Tibial artery (tissue), 4 donors: ENCODE results near the gene LETMD1.

Experiments used
- DNase-seq, 2 donors: peaks; one replicate each; pipeline ENCODE4 v3.0.0-alpha.2; 2019
- H3K27ac ChIP-seq, 2 donors: fragments of 200-600 bp; sonication (generic) in 1 of 2; 1 replicate in 1 of 2; 2 replicates in 1 of 2; pipeline ENCODE4 v1.5.1; 2018 to 2019; ENCODE audit warnings: mild to moderate bottlenecking in 1 of 2
- H3K27me3 ChIP-seq, 2 donors: fragments of 200-600 bp; sonication (generic) in 1 of 2; one replicate each; pipeline versions ENCODE4 v1.5.1 to v1.6.0; 2016 to 2019
- H3K36me3 ChIP-seq, 3 donors: fragments of 200-600 bp; sonication (generic) in 2 of 3; one replicate each; pipeline ENCODE4 v1.5.1; 2016 to 2019; ENCODE audit warnings: mild to moderate bottlenecking in 2 of 3
- H3K4me1 ChIP-seq, 4 donors: fragments of 200-600 bp; sonication (generic) in 2 of 4; 1 replicate in 3 of 4; 2 replicates in 1 of 4; pipeline ENCODE4 v1.5.1; 2016 to 2019
- H3K4me3 ChIP-seq, 2 donors: fragments of 200-600 bp; sonication (generic) in 1 of 2; 1 replicate in 1 of 2; 2 replicates in 1 of 2; pipeline ENCODE4 v1.5.1; 2018 to 2019; ENCODE audit warnings: mild to moderate bottlenecking in 2 of 2
- H3K9me3 ChIP-seq, 3 donors: fragments of 200-600 bp; sonication (generic) in 1 of 3; one replicate each; pipeline ENCODE4 v1.5.1; 2016 to 2019
- intact Hi-C: fragments of 100-400 bp; cut with DNase I; formaldehyde crosslinking; loops from one replicate; pipeline ENCODE4 v1.15.0; 2023; ENCODE audit warnings: low total_unique reads
- TF ChIP-seq, protein P1 (sequence below), 2 experiments: fragments of 200-600 bp in 1 of 2; fragments of 450-650 bp in 1 of 2; IDR thresholded peaks; one replicate each; pipeline ENCODE4 v1.5.1; 2017 to 2019; ENCODE audit warnings: antibody characterized with exemption in 2 of 2, mild to moderate bottlenecking in 1 of 2, moderate library complexity in 1 of 2

Gene LETMD1

GRCh38 chr12:51098611-51099010 is 50.5 kb downstream of the LETMD1 start:
- no peaks in the 10 kb centered on the region for H3K27me3 ChIP-seq
- H3K36me3 ChIP-seq = peaks cover 50 to 98% (median 83%) of the 10 kb centered on the region in 3 donors
- intact Hi-C loops = no loop called here
- no peaks in the 10 kb centered on the region for H3K9me3 ChIP-seq
- TF ChIP-seq, protein P1, sequence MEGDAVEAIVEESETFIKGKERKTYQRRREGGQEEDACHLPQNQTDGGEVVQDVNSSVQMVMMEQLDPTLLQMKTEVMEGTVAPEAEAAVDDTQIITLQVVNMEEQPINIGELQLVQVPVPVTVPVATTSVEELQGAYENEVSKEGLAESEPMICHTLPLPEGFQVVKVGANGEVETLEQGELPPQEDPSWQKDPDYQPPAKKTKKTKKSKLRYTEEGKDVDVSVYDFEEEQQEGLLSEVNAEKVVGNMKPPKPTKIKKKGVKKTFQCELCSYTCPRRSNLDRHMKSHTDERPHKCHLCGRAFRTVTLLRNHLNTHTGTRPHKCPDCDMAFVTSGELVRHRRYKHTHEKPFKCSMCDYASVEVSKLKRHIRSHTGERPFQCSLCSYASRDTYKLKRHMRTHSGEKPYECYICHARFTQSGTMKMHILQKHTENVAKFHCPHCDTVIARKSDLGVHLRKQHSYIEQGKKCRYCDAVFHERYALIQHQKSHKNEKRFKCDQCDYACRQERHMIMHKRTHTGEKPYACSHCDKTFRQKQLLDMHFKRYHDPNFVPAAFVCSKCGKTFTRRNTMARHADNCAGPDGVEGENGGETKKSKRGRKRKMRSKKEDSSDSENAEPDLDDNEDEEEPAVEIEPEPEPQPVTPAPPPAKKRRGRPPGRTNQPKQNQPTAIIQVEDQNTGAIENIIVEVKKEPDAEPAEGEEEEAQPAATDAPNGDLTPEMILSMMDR (IDR thresholded peaks at IDR 0.05) = no peak
- no peak overlapping the region for H3K4me3 ChIP-seq
- DNase-seq = no peak
- H3K4me1 ChIP-seq = no peaks in the 10 kb centered on the region
- no peak overlapping the region for H3K27ac ChIP-seq

GRCh38 chr12:51103977-51104376 is 55.9 kb downstream of the LETMD1 start:
- H3K9me3 ChIP-seq = no peaks in the 10 kb centered on the region
- H3K27ac ChIP-seq = no peak overlapping the region
- intact Hi-C loops = no loop called here
- H3K4me3 ChIP-seq = no peak overlapping the region
- no peak for DNase-seq
- H3K27me3 ChIP-seq = no peaks in the 10 kb centered on the region
- H3K36me3 ChIP-seq = peaks cover 52 to 90% (median 74%) of the 10 kb centered on the region in 3 donors
- TF ChIP-seq, protein P1 (IDR thresholded peaks at IDR 0.05) = no peak
- no peaks in the 10 kb centered on the region for H3K4me1 ChIP-seq

DNA sequence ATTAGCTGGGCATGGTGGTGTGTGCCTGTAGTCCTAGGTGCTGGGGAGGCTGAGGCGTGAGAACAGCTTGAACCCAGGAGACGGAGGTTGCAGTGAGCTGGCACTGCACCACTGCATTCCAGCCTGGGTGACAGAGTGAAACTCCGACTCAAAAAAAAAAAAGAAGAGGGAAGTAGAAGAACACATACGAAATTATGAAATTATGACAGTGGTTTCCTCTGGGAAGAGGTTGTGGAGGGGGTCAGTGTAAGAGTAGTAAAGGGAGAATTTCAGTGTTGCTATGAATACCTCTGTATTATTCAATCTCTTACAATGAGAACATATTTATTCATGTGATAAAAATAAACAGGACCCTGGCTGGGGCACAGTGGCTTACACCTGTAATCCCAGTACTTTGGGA is 60.0 kb downstream of the LETMD1 start:
- no peaks in the 10 kb centered on the region for H3K27me3 ChIP-seq
- H3K4me1 ChIP-seq = no peaks in the 10 kb centered on the region
- intact Hi-C loops = no loop called here
- TF ChIP-seq, protein P1 (IDR thresholded peaks at IDR 0.05) = no peak
- H3K9me3 ChIP-seq = no peaks in the 10 kb centered on the region
- H3K27ac ChIP-seq = no peak overlapping the region
- no peak overlapping the region for H3K4me3 ChIP-seq
- DNase-seq = no peak
- peaks cover 55 to 91% (median 64%) of the 10 kb centered on the region in 3 donors for H3K36me3 ChIP-seq
